Hepatocyte (in vitro differentiated cells): Measurements from ENCODE around the gene LDLRAD2. TPM values are rescaled to one million over a fixed set of nuclear protein-coding genes. Genes with fewer than 3 reads are reported as not detected.

ENCODE experiments used
- DNase-seq: peaks from one replicate; pipeline ENCODE4 v3.0.0-alpha.2; 2016; ENCODE audit warnings: low spot score
- H2AFZ ChIP-seq: fragments of 200-600 bp; sonication (generic); 2 replicates; pipeline ENCODE4 v1.6.0; 2016; ENCODE audit warnings: antibody characterized with exemption, mild to moderate bottlenecking
- H3K27ac ChIP-seq: fragments of 200-600 bp; sonication (generic); 2 replicates; pipeline ENCODE4 v1.5.1; 2016; ENCODE audit warnings: mild to moderate bottlenecking
- H3K27me3 ChIP-seq: fragments of 200-600 bp; sonication (generic); 2 replicates; pipeline ENCODE4 v1.6.1; 2016
- H3K36me3 ChIP-seq: fragments of 200-600 bp; sonication (generic); replicated peaks from 2 replicates; pipeline ENCODE4 v1.5.1; 2016; ENCODE audit warnings: low read depth; ENCODE audit not compliant: insufficient read depth
- H3K4me1 ChIP-seq: fragments of 200-600 bp; sonication (generic); 2 replicates; pipeline ENCODE4 v1.5.1; 2016; ENCODE audit warnings: mild to moderate bottlenecking, moderate library complexity; ENCODE audit not compliant: insufficient read depth
- H3K4me2 ChIP-seq: fragments of 200-600 bp; sonication (generic); 2 replicates; pipeline ENCODE4 v1.6.0; 2016
- H3K4me3 ChIP-seq: fragments of 200-600 bp; sonication (generic); 2 replicates; pipeline ENCODE4 v1.5.1; 2016; ENCODE audit warnings: mild to moderate bottlenecking
- H3K79me2 ChIP-seq: fragments of 200-600 bp; sonication (generic); 2 replicates; pipeline ENCODE4 v1.6.0; 2017; ENCODE audit warnings: mild to moderate bottlenecking
- H3K9me2 ChIP-seq: fragments of 200-600 bp; sonication (generic); replicated peaks from 2 replicates; pipeline ENCODE4 v1.6.0; 2017; ENCODE audit warnings: mild to moderate bottlenecking; ENCODE audit not compliant: insufficient read depth
- H3K9me3 ChIP-seq: fragments of 200-600 bp; sonication (generic); 2 replicates; pipeline ENCODE4 v1.5.1; 2016; ENCODE audit warnings: low read depth, mild to moderate bottlenecking
- H4K20me1 ChIP-seq: fragments of 200-600 bp; sonication (generic); 2 replicates; pipeline ENCODE4 v1.6.0; 2016; ENCODE audit warnings: mild to moderate bottlenecking; ENCODE audit not compliant: insufficient read depth, poor library complexity, severe bottlenecking
- CTCF ChIP-seq: fragments of 200-600 bp; sonication (generic); IDR thresholded peaks from 2 replicates; pipeline ENCODE4 v1.5.1; 2016; ENCODE audit warnings: antibody characterized with exemption, mild to moderate bottlenecking; ENCODE audit not compliant: poor library complexity
- EZH2 ChIP-seq: fragments of 200-600 bp; sonication (generic); IDR thresholded peaks from 2 replicates; pipeline ENCODE4 v1.6.1; 2016; ENCODE audit warnings: antibody characterized with exemption, mild to moderate bottlenecking, borderline replicate concordance
- EZH2phosphoT487 ChIP-seq: fragments of 200-600 bp; sonication (generic); IDR thresholded peaks from one replicate; pipeline ENCODE4 v1.6.1; 2018; ENCODE audit warnings: antibody characterized with exemption, mild to moderate bottlenecking, low read depth, moderate library complexity; ENCODE audit not compliant: unreplicated experiment, severe bottlenecking
- WGBS: methylation state at CpG from one replicate; pipeline ENCODE4 v1.1.6; 2016; ENCODE audit warnings: low lambda C conversion rate; ENCODE audit errors: missing lambda C conversion rate; 5-methylcytosine and 5-hydroxymethylcytosine counted together
- polyA plus RNA-seq: library from polyadenylated mRNA; unstranded; fragments of >200 nt; fragmentation: Nextera tagmentation; extraction: Ambion mirVana; gene quantifications from 2 replicates; pipeline ENCODE4 v1.2.1, GENCODE V29; 2016
- total RNA-seq: library from RNA; depleted of rRNA; stranded (reverse); fragments of >200 nt; gene quantifications from 2 replicates; pipeline ENCODE4 v1.2.3, GENCODE V29; 2014

LDLRAD2 gene
- total and polyA plus RNA-seq, 2 experiments from 2014 or later: 0.10 to 8.2 TPM

GRCh38 chr1:21836010-21836409, 23.9 kb downstream of the LDLRAD2 start:
- Histone ChIP-seq H3K4me1 (no peaks in the 10 kb centered on the region), H3K9me2 (no peaks in the 10 kb centered on the region), H3K27ac (no peak overlapping the region), H3K9me3 (no peaks in the 10 kb centered on the region), H2AFZ (no peak overlapping the region), H3K36me3 (peaks cover 2% of the 10 kb centered on the region), H3K79me2 (no peaks in the 10 kb centered on the region), H4K20me1 (no peaks in the 10 kb centered on the region), H3K27me3 (no peaks in the 10 kb centered on the region), H3K4me2 (no peak overlapping the region), H3K4me3 (no peak overlapping the region)
- 100% methylated on average over 4 of the region's 4 CpGs for WGBS
- TF ChIP-seq EZH2: no peak
- no peak for TF ChIP-seq CTCF
- TF ChIP-seq EZH2phosphoT487: no peak
- no peak for DNase-seq

DNA sequence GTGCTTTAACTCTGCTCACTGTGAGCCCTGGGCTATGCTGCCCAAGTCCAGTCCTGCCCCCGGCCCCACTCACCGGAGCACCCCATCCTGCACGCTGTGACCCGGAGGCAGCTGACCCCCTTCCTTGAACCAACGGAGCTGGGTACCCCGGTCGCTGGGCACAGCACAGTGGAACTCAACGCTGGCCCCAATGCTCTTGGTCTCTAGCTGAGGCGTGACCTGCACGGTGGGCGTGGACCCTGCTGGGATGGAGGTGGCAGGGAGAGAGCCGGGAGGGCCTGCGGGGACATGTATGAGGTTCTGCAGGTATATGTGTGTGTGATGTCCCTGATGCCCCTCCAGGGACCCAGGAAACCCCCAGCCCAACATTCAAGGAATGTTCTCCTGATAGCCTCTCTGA, 24.7 kb downstream of the LDLRAD2 start:
- H3K9me2 ChIP-seq: no peaks in the 10 kb centered on the region
- H2AFZ ChIP-seq: no peak overlapping the region
- H3K79me2 ChIP-seq: no peaks in the 10 kb centered on the region
- no peak overlapping the region for H3K4me3 ChIP-seq
- no peaks in the 10 kb centered on the region for H3K4me1 ChIP-seq
- no peaks in the 10 kb centered on the region for H3K9me3 ChIP-seq
- no peak for TF ChIP-seq EZH2phosphoT487
- TF ChIP-seq EZH2: no peak
- no peak for TF ChIP-seq CTCF
- no peak overlapping the region for H3K4me2 ChIP-seq
- peaks cover 2% of the 10 kb centered on the region for H3K36me3 ChIP-seq
- H4K20me1 ChIP-seq: no peaks in the 10 kb centered on the region
- no peak overlapping the region for H3K27ac ChIP-seq
- WGBS: 99% methylated on average over 13 of the region's 13 CpGs
- H3K27me3 ChIP-seq: no peaks in the 10 kb centered on the region
- no peak for DNase-seq

DNA sequence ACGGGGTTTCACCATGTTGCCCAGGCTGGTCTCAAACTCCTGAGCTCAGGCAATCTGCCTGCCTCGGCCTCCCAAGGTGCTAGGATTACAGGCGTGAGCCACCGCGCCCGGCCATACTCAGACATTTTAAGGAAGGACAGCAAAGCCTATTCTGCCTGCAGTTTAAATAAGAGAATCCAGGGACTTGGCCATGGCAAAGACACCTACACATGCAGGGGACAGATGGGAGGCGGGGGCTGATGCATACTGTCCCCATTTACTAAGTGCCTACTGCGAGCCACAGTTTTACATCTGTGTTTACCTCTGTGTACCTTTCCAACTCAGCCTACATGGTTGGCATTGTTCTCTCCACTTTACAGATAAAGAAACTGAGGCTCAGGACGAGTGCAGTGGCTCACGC, 25.4 kb downstream of the LDLRAD2 start:
- WGBS: over 99% methylated on average over 10 of the region's 10 CpGs
- H3K4me1 ChIP-seq: no peaks in the 10 kb centered on the region
- TF ChIP-seq EZH2 (no peak), CTCF (no peak), EZH2phosphoT487 (no peak)
- H3K27ac ChIP-seq: no peak overlapping the region
- H3K4me2 ChIP-seq: no peak overlapping the region
- no peak overlapping the region for H3K4me3 ChIP-seq
- H2AFZ ChIP-seq: no peak overlapping the region
- H3K9me2 ChIP-seq: no peaks in the 10 kb centered on the region
- no peaks in the 10 kb centered on the region for H3K27me3 ChIP-seq
- no peaks in the 10 kb centered on the region for H3K9me3 ChIP-seq
- H4K20me1 ChIP-seq: no peaks in the 10 kb centered on the region
- H3K79me2 ChIP-seq: no peaks in the 10 kb centered on the region
- DNase-seq: no peak
- peaks cover 2% of the 10 kb centered on the region for H3K36me3 ChIP-seq
